Measurements from ENCODE around the gene MN1.

MN1 gene

GRCh38 chr22:27801616-27802345 is at the start of gene MN1:
TSS of gene MN1 (minus strand) at chr22:27801756. CDS start at chr22:27800543, 1,213 bp downstream.
- peak; percentile 46 for DNase-seq

- no peak for DNase-seq
Measured at GRCh38 chr22:27850000-27850521, 48.5 kb upstream of the MN1 start.

- no peak for DNase-seq
Measured at GRCh38 chr22:27848005-27848404, 46.4 kb upstream of the MN1 start.

GRCh38 chr22:27846910-27847309 is 45.4 kb upstream of the MN1 start:
- DNase-seq, result no peak

- DNase-seq, result no peak
Measured at GRCh38 chr22:27846248-27846757, 44.7 kb upstream of the MN1 start.

GRCh38 chr22:27845644-27846043 is 44.1 kb upstream of the MN1 start:
- DNase-seq, result no peak

- no peak for DNase-seq
Measured at GRCh38 chr22:27844656-27845591, 43.4 kb upstream of the MN1 start.

- no peak for DNase-seq
Measured at GRCh38 chr22:27844256-27844655, 42.7 kb upstream of the MN1 start.

GRCh38 chr22:27843441-27843840 is 41.9 kb upstream of the MN1 start:
- DNase-seq, result no peak

- no peak for DNase-seq
Measured at GRCh38 chr22:27842669-27843431, 41.3 kb upstream of the MN1 start.

GRCh38 chr22:27842201-27842600 is 40.6 kb upstream of the MN1 start:
- no peak for DNase-seq

GRCh38 chr22:27840436-27840835 is 38.9 kb upstream of the MN1 start:
- no peak for DNase-seq

GRCh38 chr22:27839057-27839660 is 37.6 kb upstream of the MN1 start:
- no peak for DNase-seq

GRCh38 chr22:27836181-27836580 is 34.6 kb upstream of the MN1 start:
- DNase-seq, result no peak

- DNase-seq, result no peak
Measured at GRCh38 chr22:27835446-27835845, 33.9 kb upstream of the MN1 start.

- DNase-seq, result no peak
Measured at GRCh38 chr22:27834364-27835185, 33.0 kb upstream of the MN1 start.

- DNase-seq, result no peak
Measured at GRCh38 chr22:27833803-27834202, 32.2 kb upstream of the MN1 start.

GRCh38 chr22:27832606-27833005 is 31.1 kb upstream of the MN1 start:
- DNase-seq, result no peak

- DNase-seq, result no peak
Measured at GRCh38 chr22:27829620-27830019, 28.1 kb upstream of the MN1 start.

- DNase-seq, result no peak
Measured at GRCh38 chr22:27827604-27828587, 26.3 kb upstream of the MN1 start.
